Keratinocyte (primary cell): ENCODE measurements around the gene NCAPD3. TPM values are rescaled to one million over a fixed set of nuclear protein-coding genes. Genes with fewer than 3 reads are reported as not detected.

ENCODE experiments used
- DNase-seq: peaks from one replicate; pipeline ENCODE4 v3.0.0-alpha.2; 2011; ENCODE audit warnings: low read depth, missing footprints, low spot score
- FAIRE-seq: peaks from 2 replicates; lab custom pipeline; 2011; peaks lifted over from hg19 to GRCh38; lab: Jason Lieb, UNC
- H2AFZ ChIP-seq: 2 replicates; pipeline ENCODE4 v1.6.0; 2012; ENCODE audit warnings: low read length, control low read depth, inconsistent platforms; ENCODE audit not compliant: control insufficient read depth
- H3K27ac ChIP-seq: 2 replicates; pipeline ENCODE4 v1.5.1; 2011; ENCODE audit warnings: low read length; ENCODE audit not compliant: control insufficient read depth, insufficient read depth
- H3K27me3 ChIP-seq: 3 replicates; pipeline ENCODE4 v1.6.0; 2011; ENCODE audit warnings: low read length; ENCODE audit not compliant: control insufficient read depth, insufficient read depth; ENCODE audit errors: extremely low read depth
- H3K36me3 ChIP-seq, 2 experiments: 2 replicates in 1 of 2; 3 replicates in 1 of 2; pipeline ENCODE4 v1.5.1; 2011; ENCODE audit warnings: low read length in 2 of 2, mild to moderate bottlenecking in 1 of 2; ENCODE audit not compliant: control insufficient read depth in 2 of 2, insufficient read depth in 2 of 2; ENCODE audit errors: extremely low read depth in 1 of 2
- H3K4me1 ChIP-seq: 3 replicates; pipeline ENCODE4 v1.5.1; 2011; ENCODE audit warnings: low read length; ENCODE audit not compliant: control insufficient read depth, insufficient read depth; ENCODE audit errors: extremely low read depth
- H3K4me2 ChIP-seq: 3 replicates; pipeline ENCODE4 v1.6.0; 2011; ENCODE audit warnings: low read depth, low read length; ENCODE audit not compliant: control insufficient read depth, insufficient read depth; ENCODE audit errors: extremely low read depth
- H3K4me3 ChIP-seq, 3 experiments: fragments of 200-600 bp in 1 of 3; sonication (generic) in 1 of 3; 2 replicates in 2 of 3; 3 replicates in 1 of 3; pipeline ENCODE4 v1.5.1; 2011 to 2016; ENCODE audit warnings: low read length in 3 of 3, mild to moderate bottlenecking in 3 of 3, control low read depth in 2 of 3, inconsistent platforms in 1 of 3, low read depth in 1 of 3, mixed read lengths in 1 of 3, mixed run types in 1 of 3, moderate library complexity in 1 of 3; ENCODE audit not compliant: control insufficient read depth in 2 of 3, insufficient read depth in 2 of 3; ENCODE audit errors: extremely low read depth in 1 of 3
- H3K79me2 ChIP-seq: 2 replicates; pipeline ENCODE4 v1.6.0; 2012; ENCODE audit warnings: low read length; ENCODE audit not compliant: control insufficient read depth, insufficient read depth
- H3K9ac ChIP-seq: 3 replicates; pipeline ENCODE4 v1.6.0; 2011; ENCODE audit warnings: low read length; ENCODE audit not compliant: control insufficient read depth, insufficient read depth; ENCODE audit errors: extremely low read depth
- H3K9me1 ChIP-seq: 3 replicates; pipeline ENCODE4 v1.6.0; 2011; ENCODE audit warnings: low read length; ENCODE audit not compliant: control insufficient read depth, insufficient read depth; ENCODE audit errors: extremely low read depth
- H3K9me3 ChIP-seq: 2 replicates; pipeline ENCODE4 v1.5.1; 2012; ENCODE audit warnings: low read depth, low read length; ENCODE audit not compliant: control insufficient read depth
- H4K20me1 ChIP-seq: 3 replicates; pipeline ENCODE4 v1.6.0; 2011; ENCODE audit warnings: low read length; ENCODE audit not compliant: control insufficient read depth, insufficient read depth; ENCODE audit errors: extremely low read depth
- EZH2 ChIP-seq: IDR thresholded peaks from one replicate; pipeline ENCODE4 v1.6.1; 2012; ENCODE audit warnings: inconsistent platforms, mild to moderate bottlenecking, low read length, moderate library complexity
- dilution Hi-C: fragments of 300-500 bp; cut with MboI; formaldehyde crosslinking; loops from one replicate; pipeline ENCODE4 v1.7.0; 2020; ENCODE audit warnings: low sequenced_read_pairs; ENCODE audit not compliant: extremely low pct_ligation_motif_present
- polyA plus RNA-seq, 5 experiments: library from polyadenylated mRNA; depleted of rRNA in 3 of 5; stranded (reverse) in 3 of 5; stranded (forward) in 1 of 5; unstranded in 1 of 5; fragments of >200 nt; gene quantifications; 1 replicate in 1 of 5; 2 replicates in 3 of 5; 3 replicates in 1 of 5; pipeline versions ENCODE4 v1.2.1 to v1.2.3, GENCODE V29; 2011 to 2012; ENCODE audit warnings: missing spikeins in 2 of 5, low read depth in 1 of 5, low replicate concordance in 1 of 5
- TF ChIP-seq, protein P1 (sequence below), 3 experiments: IDR thresholded peaks in 1 of 3; conservative IDR thresholded peaks in 1 of 3; optimal IDR thresholded peaks in 1 of 3; 2 replicates in 2 of 3; 3 replicates in 1 of 3; pipeline versions ENCODE3 to v1.5.1; 2011; ENCODE audit warnings: low read length in 3 of 3, mild to moderate bottlenecking in 3 of 3, moderate library complexity in 2 of 3, control low read depth in 1 of 3, inconsistent platforms in 1 of 3; ENCODE audit not compliant: insufficient read depth in 2 of 3; ENCODE audit errors: extremely low read depth in 1 of 3

The NCAPD3 gene
- polyA plus RNA-seq, 1 donor (not counting 4 experiments of a cell fraction or from before 2014, with no cell fraction given), result 23.0 TPM

- Histone ChIP-seq H3K9me3 (no peaks in the 10 kb centered on the region), H3K27me3 (no peaks in the 10 kb centered on the region), H3K79me2 (no peaks in the 10 kb centered on the region), H3K9ac (no peak overlapping the region), H3K27ac (no peak overlapping the region), H3K4me3 (no peak overlapping the region), H3K9me1 (no peaks in the 10 kb centered on the region), H3K4me2 (no peak overlapping the region), H4K20me1 (no peaks in the 10 kb centered on the region), H3K4me1 (no peaks in the 10 kb centered on the region), H2AFZ (no peak overlapping the region), H3K36me3 (peaks cover 15% of the 10 kb centered on the region in 2 experiments)
- DNase-seq (no peak), FAIRE-seq (no peak)
- no peak for TF ChIP-seq EZH2
- TF ChIP-seq, protein P1, sequence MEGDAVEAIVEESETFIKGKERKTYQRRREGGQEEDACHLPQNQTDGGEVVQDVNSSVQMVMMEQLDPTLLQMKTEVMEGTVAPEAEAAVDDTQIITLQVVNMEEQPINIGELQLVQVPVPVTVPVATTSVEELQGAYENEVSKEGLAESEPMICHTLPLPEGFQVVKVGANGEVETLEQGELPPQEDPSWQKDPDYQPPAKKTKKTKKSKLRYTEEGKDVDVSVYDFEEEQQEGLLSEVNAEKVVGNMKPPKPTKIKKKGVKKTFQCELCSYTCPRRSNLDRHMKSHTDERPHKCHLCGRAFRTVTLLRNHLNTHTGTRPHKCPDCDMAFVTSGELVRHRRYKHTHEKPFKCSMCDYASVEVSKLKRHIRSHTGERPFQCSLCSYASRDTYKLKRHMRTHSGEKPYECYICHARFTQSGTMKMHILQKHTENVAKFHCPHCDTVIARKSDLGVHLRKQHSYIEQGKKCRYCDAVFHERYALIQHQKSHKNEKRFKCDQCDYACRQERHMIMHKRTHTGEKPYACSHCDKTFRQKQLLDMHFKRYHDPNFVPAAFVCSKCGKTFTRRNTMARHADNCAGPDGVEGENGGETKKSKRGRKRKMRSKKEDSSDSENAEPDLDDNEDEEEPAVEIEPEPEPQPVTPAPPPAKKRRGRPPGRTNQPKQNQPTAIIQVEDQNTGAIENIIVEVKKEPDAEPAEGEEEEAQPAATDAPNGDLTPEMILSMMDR (optimal IDR thresholded peaks at IDR 0.05 in 1 of 3, IDR thresholded peaks at IDR 0.05 in 1 of 3, conservative IDR thresholded peaks at IDR 0.05 in 1 of 3; ENCODE audit: extremely low read depth in 1 of 3, insufficient read depth in 2 of 3, low read length in 3 of 3), result no peak
- dilution Hi-C loops, result no loop called here
These were observed 72.6 kb downstream of the NCAPD3 start for GRCh38 chr11:134151083-134151747.

GRCh38 chr11:134150195-134150903, 73.4 kb downstream of the NCAPD3 start:
- no peaks in the 10 kb centered on the region for H4K20me1 ChIP-seq
- H3K4me3 ChIP-seq, result no peak overlapping the region
- no peaks in the 10 kb centered on the region for H3K27me3 ChIP-seq
- H3K27ac ChIP-seq, result no peak overlapping the region
- TF ChIP-seq, protein P1 (optimal IDR thresholded peaks at IDR 0.05 in 1 of 3, IDR thresholded peaks at IDR 0.05 in 1 of 3, conservative IDR thresholded peaks at IDR 0.05 in 1 of 3; ENCODE audit: extremely low read depth in 1 of 3, insufficient read depth in 2 of 3, low read length in 3 of 3), result no peak
- no peak for TF ChIP-seq EZH2
- FAIRE-seq (no peak), DNase-seq (no peak)
- dilution Hi-C loops, result no loop called here
- H3K79me2 ChIP-seq, result no peaks in the 10 kb centered on the region
- no peak overlapping the region for H3K9ac ChIP-seq
- no peaks in the 10 kb centered on the region for H3K9me3 ChIP-seq
- H3K4me2 ChIP-seq, result no peak overlapping the region
- no peaks in the 10 kb centered on the region for H3K4me1 ChIP-seq
- no peak overlapping the region for H2AFZ ChIP-seq
- H3K36me3 ChIP-seq, result peaks cover 10 to 11% of the 10 kb centered on the region in 2 experiments
- H3K9me1 ChIP-seq, result no peaks in the 10 kb centered on the region
